Astrocyte (in vitro differentiated cells and primary cell): ENCODE measurements around the gene TIRAP.

Source experiments
- EZH2 ChIP-seq: IDR thresholded peaks from 2 replicates; pipeline ENCODE4 v1.6.1; 2012; ENCODE audit warnings: mild to moderate bottlenecking, low read length, inconsistent platforms; ENCODE audit not compliant: insufficient read depth
- TF ChIP-seq, protein P1 (sequence below): IDR thresholded peaks from 2 replicates; pipeline ENCODE4 v1.5.1; 2011; ENCODE audit warnings: low read depth, mild to moderate bottlenecking, inconsistent platforms, low read length, moderate library complexity; ENCODE audit not compliant: insufficient read depth

DNA sequence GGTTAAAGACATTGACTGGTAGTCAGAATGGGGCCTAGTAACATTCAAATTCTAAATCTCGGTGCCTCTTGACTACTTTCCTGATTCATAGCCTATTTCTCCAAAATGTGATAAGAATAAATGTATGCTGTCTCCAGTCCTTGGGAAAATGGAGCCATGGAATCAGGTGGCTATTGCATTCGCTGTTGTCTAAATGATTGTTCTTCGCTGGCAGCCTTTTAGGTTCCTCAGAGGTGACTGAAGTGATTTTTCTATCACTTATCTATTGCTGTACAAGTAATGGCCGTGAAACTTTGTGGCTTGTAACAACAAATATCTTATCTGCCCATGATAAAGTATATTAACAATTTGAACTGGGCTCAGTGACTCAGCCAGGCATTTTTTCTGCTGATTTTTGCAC lies 29.6 kb upstream of the TIRAP start:
- TF ChIP-seq, protein P1, sequence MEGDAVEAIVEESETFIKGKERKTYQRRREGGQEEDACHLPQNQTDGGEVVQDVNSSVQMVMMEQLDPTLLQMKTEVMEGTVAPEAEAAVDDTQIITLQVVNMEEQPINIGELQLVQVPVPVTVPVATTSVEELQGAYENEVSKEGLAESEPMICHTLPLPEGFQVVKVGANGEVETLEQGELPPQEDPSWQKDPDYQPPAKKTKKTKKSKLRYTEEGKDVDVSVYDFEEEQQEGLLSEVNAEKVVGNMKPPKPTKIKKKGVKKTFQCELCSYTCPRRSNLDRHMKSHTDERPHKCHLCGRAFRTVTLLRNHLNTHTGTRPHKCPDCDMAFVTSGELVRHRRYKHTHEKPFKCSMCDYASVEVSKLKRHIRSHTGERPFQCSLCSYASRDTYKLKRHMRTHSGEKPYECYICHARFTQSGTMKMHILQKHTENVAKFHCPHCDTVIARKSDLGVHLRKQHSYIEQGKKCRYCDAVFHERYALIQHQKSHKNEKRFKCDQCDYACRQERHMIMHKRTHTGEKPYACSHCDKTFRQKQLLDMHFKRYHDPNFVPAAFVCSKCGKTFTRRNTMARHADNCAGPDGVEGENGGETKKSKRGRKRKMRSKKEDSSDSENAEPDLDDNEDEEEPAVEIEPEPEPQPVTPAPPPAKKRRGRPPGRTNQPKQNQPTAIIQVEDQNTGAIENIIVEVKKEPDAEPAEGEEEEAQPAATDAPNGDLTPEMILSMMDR, result no peak
- TF ChIP-seq EZH2, result no peak
